Measurements from ENCODE around the gene CCL25. TPM values are rescaled to one million over a fixed set of nuclear protein-coding genes. Genes with fewer than 3 reads are reported as not detected.

Gene CCL25
- total and polyA plus RNA-seq, 3 donors from 2014 or later: 0.47 to 1.7 TPM; not detected in 1

- Histone ChIP-seq H3K36me3 (ENCODE audit: low read depth, missing control alignments) (no peaks in the 10 kb centered on the region), H3K27ac (no peak overlapping the region), H3K27me3 (no peaks in the 10 kb centered on the region), H3K9me3 (no peaks in the 10 kb centered on the region), H3K4me3 (no peak overlapping the region), H3K4me1 (no peaks in the 10 kb centered on the region)
- WGBS, 2 donors: 87 to 90% methylated on average over 24 of the region's 24 CpGs
- no peak for DNase-seq
- intact Hi-C loops (cut with DNase I; ENCODE audit: low total_unique reads): no loop called here
- no peak for TF ChIP-seq POLR2A (IDR thresholded peaks at IDR 0.05)
- TF ChIP-seq CTCF (IDR thresholded peaks at IDR 0.05): no peak
Measured at GRCh38 chr19:8064911-8065874, 12.6 kb downstream of the CCL25 start.

GRCh38 chr19:8065875-8066261 lies 13.3 kb downstream of the CCL25 start:
- Histone ChIP-seq H3K4me1 (no peaks in the 10 kb centered on the region), H3K4me3 (no peak overlapping the region), H3K36me3 (ENCODE audit: low read depth, missing control alignments) (no peaks in the 10 kb centered on the region), H3K27me3 (no peaks in the 10 kb centered on the region), H3K27ac (no peak overlapping the region), H3K9me3 (no peaks in the 10 kb centered on the region)
- TF ChIP-seq CTCF (IDR thresholded peaks at IDR 0.05) (no peak), POLR2A (IDR thresholded peaks at IDR 0.05) (no peak)
- intact Hi-C loops (cut with DNase I; ENCODE audit: low total_unique reads): no loop called here
- 90 to 97% methylated on average over 20 of the region's 20 CpGs for WGBS, 2 donors
- DNase-seq: no peak

GRCh38 chr19:8069096-8069973 lies 16.8 kb downstream of the CCL25 start:
- peak; percentile 50 for DNase-seq
- TF ChIP-seq CTCF (IDR thresholded peaks at IDR 0.05) (peak; percentile 40 to 80 (median 60)), POLR2A (IDR thresholded peaks at IDR 0.05) (no peak)
- 83 to 87% methylated on average over 11 to 13 of the region's 13 CpGs for WGBS, 2 donors
- no peak overlapping the region for H3K27ac ChIP-seq
- no peaks in the 10 kb centered on the region for H3K4me1 ChIP-seq
- H3K4me3 ChIP-seq: no peak overlapping the region
- no peaks in the 10 kb centered on the region for H3K36me3 ChIP-seq (ENCODE audit: low read depth, missing control alignments)
- H3K9me3 ChIP-seq: no peaks in the 10 kb centered on the region
- intact Hi-C loops (cut with DNase I; ENCODE audit: low total_unique reads): no loop called here
- no peaks in the 10 kb centered on the region for H3K27me3 ChIP-seq

GRCh38 chr19:8071912-8072311 lies 19.4 kb downstream of the CCL25 start:
- Histone ChIP-seq H3K27me3 (no peaks in the 10 kb centered on the region), H3K27ac (no peak overlapping the region), H3K4me1 (no peaks in the 10 kb centered on the region), H3K36me3 (ENCODE audit: low read depth, missing control alignments) (no peaks in the 10 kb centered on the region), H3K4me3 (no peak overlapping the region), H3K9me3 (no peaks in the 10 kb centered on the region)
- no peak for TF ChIP-seq CTCF (IDR thresholded peaks at IDR 0.05)
- TF ChIP-seq POLR2A (IDR thresholded peaks at IDR 0.05): no peak
- WGBS, 2 donors: 88 to 89% methylated on average over 4 to 12 of the region's 15 CpGs
- no peak for DNase-seq
- intact Hi-C loops (cut with DNase I; ENCODE audit: low total_unique reads): no loop called here
